ENCODE measurements around the gene ANTXR2.
"Not testable (repeated sequence)": the region's sequence is repeated elsewhere in the genome, so short reads cannot be mapped to it uniquely, and the experiment has no call there.

ANTXR2 gene

GRCh38 chr4:79907001-79907400, 166.0 kb downstream of the ANTXR2 start:
- no peak for DNase-seq

DNA sequence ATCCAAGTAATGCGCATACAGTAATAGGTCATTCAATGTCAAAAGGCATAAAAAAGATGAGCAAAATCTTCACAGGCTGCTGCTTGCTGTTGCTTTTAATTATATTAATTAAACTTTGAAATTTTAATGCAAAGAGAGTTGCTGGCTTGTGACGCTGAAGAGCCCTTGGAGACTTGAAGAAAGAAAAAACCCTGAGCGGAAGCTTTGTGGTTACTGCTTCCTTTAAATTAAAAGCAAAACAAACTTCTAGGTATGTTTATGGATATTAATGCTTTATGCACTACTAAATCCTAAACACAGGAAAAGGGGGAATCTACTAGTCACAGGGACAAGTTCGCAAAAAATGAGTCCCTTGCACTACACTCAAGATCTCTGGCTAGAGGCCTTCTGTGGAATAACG, 166.7 kb downstream of the ANTXR2 start:
- no peak for DNase-seq

GRCh38 chr4:79905212-79905611, 167.8 kb downstream of the ANTXR2 start:
- no peak for DNase-seq

DNA sequence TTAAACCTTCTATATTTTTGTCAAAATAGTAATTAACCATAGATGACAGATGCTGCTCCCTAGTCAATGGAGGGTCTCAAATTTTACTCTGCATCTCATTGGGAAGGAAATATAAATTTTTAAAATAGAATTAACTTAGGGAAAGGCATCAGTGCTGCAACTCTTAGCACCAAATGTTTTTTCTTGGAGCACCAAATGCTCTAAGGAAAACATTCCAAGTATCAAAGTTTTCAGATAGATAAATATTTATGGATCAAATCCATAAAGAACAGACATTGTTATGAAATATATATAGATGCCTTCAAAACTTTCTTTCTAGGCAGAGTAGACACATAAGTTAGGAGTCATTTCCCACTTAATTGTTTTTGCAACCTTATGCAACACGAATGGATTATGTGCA, 168.7 kb downstream of the ANTXR2 start:
- no peak for DNase-seq

- no peak for DNase-seq
Measured at GRCh38 chr4:79900182-79900581, 172.8 kb downstream of the ANTXR2 start.

DNA sequence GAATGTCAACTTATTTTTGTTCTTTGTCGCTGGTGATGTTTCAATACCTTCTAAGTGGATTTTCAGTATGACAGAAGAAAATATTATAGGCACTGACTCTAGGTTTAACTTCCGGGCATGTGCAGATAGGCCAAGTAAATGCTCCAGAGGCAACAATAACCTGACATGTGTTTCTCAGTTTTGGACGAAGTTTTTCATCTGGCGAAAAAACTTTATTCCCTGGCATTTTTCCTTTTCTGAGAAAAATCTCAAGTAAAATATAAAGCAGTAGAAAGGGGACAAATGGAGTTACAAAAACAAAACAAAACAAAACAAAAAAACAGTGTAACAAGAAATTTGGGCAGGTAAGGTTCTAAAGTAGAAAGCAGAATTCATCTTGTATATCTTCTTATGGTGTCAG, 173.5 kb downstream of the ANTXR2 start:
- no peak for DNase-seq

DNA sequence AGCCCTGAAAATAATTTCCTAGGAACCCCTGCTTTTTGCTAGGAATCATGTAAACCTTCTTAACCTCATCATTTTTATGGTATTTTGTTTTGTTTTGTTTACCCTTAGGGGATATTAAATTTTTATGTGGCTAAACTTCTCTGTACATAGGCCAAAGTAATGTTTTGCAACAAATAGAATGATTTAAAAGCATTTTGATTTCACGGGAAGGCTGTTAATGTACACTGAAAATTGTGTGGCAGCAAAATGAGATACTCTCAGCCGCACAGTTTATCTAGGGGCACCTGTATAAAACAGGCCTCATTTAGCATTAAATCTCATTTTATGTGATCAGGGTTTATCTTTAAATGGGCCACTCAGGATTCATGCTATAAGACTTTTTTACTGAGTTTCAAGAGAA, 175.0 kb downstream of the ANTXR2 start:
- no peak for DNase-seq

DNA sequence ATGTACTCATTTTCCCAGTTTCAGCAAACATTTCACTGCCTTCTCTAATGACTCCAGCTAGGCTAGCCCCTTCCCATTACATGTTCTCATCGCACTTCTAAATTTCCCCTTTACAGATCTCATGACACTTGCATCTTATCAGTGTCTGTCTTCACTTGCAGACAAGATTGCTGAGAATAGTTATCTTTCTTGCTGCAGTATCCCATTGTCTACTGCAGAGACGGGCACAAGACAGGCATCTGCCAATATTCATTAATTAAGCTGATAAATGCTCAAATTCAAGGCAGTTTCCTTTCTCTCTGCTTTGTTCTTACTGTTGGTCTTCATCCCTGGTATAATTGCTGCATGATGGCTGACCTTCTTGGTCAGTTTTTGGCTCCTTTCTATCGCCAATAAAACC, 175.9 kb downstream of the ANTXR2 start:
- DNase-seq: no peak

GRCh38 chr4:79893456-79893855, 179.6 kb downstream of the ANTXR2 start:
- no peak for DNase-seq

DNA sequence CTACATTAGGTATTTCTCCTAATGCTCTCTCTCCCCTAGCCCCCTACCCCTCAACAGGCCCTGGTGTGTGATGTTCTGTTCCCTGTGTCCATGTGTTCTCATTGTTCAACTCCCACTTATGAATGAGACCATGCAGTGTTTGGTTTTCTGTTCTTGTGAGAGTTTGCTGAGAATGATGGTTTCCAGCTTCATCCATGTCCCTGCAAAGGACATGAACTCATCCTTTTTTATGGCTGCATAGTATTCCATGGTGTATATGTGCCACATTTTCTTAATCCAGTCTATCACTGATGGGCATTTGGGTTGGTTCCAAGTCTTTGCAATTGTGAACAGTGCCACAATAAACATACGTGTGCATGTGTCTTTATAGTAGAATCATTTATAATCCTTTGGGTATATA, 184.0 kb downstream of the ANTXR2 start:
- DNase-seq: not testable (repeated sequence)

- DNase-seq: no peak
Measured at GRCh38 chr4:79886557-79886956, 186.5 kb downstream of the ANTXR2 start.

- no peak for DNase-seq
Measured at GRCh38 chr4:79886021-79886420, 187.0 kb downstream of the ANTXR2 start.

- no peak for DNase-seq
Measured at GRCh38 chr4:79883290-79883689, 189.7 kb downstream of the ANTXR2 start.

GRCh38 chr4:79882806-79883205, 190.2 kb downstream of the ANTXR2 start:
- DNase-seq: no peak

- no peak for DNase-seq
Measured at GRCh38 chr4:79881407-79881806, 191.6 kb downstream of the ANTXR2 start.

DNA sequence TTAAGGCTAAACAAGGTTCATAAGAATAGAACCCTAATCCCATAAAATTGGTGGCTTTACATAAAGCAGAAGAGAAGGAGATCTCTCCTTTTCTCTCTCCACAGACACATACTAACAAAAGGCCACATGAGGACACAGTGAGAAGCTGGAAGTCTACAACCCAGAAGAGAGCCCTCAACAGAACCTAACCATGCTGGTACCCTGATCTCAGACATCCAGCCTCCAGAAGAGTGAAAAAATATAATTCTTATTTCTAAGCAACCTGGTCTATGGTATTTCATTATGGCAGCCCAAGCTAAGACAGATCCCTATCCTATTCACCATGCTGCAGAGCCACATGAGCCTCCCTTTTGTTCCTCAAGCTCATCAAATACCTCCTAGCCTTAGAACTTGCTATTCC, 195.5 kb downstream of the ANTXR2 start:
- DNase-seq: no peak

DNA sequence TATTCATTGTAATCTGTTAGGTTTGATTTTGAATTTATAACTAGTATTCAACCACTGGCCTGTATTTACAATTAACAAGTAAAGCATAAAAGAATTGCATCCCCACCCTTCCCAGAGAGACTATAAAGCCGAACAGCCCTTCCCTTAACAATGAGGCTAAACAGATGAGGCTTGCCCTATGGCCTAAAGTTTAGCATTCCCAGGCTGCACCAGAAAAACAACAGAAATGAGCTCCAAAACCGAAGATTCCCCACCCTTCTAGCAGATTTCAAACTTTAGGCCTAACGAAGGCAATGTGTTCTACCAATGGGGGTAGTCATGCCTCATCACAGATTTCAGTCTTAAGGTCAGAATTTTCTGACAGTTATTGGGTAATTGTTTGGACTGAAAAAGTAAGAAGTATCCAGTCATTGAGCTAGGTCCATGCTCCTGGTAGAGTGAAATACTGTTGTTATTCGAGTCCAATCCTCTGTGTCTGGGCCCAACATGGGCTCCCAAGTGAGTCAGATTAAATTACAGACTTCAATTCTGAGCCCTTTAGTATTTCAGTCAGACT, 197.6 kb downstream of the ANTXR2 start:
- no peak for DNase-seq

DNA sequence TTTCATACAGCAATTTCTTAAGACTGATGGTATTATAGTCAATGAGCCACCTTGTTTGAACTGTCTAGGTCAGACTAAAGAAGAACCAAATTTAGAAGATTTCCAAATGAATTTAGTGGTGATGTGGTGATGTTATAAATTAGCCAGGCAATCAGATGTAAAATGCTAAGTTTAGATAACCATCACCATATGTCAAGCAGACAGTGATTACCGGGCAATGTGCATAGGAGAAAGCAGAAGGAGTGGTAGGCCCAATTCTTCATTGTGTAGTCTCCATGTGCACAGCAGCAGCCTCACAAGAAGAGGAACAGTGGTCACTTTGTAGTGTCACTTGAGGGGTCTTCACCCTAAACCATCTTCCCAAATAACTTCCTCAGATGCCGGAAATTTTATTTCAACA, 198.8 kb downstream of the ANTXR2 start:
- no peak for DNase-seq

- DNase-seq: no peak
Measured at GRCh38 chr4:79872738-79873137, 200.3 kb downstream of the ANTXR2 start.

DNA sequence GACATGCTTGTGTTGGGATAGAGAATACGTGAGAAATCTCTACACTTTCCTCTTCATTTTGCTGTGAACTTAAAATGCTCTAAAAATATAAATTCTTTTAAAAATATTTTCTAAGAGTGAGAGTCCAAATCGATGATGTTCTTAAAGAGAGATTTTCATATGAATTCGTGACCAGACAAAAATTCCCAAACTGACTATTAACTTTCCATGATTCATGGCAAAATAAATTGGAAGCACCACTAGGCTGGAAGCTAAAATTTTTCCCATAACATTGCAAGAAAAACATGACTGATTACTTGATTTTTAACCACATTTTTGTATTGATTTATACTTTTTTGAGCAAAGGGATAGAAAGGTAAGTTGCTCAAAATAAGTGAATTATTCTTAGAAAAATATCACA, 201.1 kb downstream of the ANTXR2 start:
- DNase-seq: no peak

GRCh38 chr4:79869597-79870237, 203.3 kb downstream of the ANTXR2 start:
- no peak for DNase-seq

- no peak for DNase-seq
Measured at GRCh38 chr4:79865201-79865597, 207.8 kb downstream of the ANTXR2 start.

DNA sequence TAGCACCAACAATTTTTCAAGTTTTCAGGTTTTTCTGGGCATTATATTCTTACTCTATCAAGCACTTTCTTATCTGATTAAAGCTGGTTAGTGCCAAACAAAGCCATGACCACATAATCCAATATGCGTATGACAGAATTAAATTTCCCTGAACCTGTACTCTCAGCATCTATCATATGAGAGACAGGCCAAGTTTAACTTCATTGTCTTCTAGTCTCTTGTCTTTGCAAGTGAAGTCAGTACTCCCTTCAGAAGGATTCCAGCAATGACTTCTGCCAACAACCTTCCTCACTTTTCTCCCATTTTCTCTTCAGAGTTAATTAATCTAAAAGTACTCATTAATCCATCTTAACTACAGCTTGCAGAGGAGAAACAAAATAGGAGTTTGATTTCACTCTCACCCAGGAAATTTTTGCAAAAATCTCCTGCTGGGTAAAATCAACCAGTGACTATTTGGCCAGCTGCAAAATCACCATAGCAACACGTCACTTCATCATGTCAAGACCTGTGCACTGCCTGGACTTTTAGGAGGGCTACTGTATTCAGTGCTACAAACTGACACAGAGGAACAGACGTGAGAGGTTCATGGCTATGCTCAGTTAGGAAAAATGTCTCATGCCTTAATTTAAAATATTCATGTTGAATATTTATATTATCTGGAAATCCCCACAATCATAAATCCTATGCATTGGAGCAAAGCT, 208.4 kb downstream of the ANTXR2 start:
- no peak for DNase-seq

DNA sequence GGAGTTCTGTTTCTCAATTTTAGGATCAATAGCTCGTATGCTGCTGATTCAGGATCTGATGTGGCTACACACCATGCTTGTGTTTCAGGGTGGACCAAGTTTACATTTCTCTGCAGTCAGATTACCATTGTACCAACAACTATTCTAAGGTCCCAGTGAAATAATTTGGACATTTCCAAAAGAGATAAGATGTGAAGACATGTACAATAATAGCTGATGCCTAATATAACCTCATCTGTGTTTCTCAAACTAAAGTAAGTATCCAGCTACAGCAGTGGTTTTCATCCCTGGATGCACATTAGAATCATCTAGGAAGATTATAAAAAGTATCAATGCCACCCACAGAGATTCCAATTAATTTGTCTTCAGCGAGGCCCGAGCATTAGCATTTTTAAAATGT, 209.7 kb downstream of the ANTXR2 start:
- DNase-seq: no peak

DNA sequence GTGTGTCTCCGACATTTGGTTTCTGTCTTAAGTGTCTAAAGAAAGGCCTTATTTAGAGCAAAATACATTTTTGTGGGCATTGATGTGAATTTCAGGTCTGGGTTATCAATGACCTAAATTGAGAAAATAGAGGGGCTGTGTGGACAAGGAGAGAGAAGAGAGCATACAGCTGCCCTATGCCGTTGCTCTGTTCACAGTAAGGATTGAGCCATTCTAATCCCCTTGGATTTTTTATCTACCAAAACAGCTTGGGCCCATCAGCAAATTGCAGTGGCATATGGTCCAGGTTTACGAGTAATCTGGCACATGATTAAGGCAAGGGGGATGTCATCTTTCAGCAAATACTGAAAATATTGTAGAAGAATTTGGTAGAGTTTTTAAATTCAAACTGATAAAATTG, 210.2 kb downstream of the ANTXR2 start:
- no peak for DNase-seq

All from hippocampal formation (tissue), 2 donors.